ENCODE measurements around the gene GPX1. TPM values are rescaled to one million over a fixed set of nuclear protein-coding genes. Genes with fewer than 3 reads are reported as not detected.
"Not testable (repeated sequence)": the region's sequence is repeated elsewhere in the genome, so short reads cannot be mapped to it uniquely, and the experiment has no call there.

The GPX1 gene
- total RNA-seq, 4 donors from 2014 or later, result 161 to 398 (median 226) TPM

DNA sequence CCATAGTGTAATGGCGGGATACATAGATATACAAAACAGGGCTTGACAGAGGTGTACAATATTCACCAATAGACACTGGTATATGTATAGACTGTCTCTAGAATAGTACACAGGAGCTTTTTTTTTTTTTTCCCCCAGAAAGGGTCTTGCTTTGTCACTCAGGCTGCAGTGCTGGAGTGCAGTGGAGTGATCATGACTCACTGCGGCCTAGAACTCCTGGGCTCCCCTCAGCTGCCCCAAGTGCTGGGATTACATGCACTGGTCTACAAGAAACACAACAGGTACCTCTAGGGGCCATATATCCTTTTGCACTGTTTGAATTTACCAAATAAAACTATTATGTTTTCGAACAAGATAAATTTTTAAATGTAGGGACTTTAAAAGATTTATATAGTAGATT, 41.3 kb upstream of the GPX1 start:
- no peaks in the 10 kb centered on the region for H3K27me3 ChIP-seq
- no peak overlapping the region for H3K4me3 ChIP-seq (replicated peaks in 1 of 3)
- 96 to 98% methylated on average over 3 of the region's 3 CpGs for WGBS, 2 donors
- no peaks in the 10 kb centered on the region for H3K9me3 ChIP-seq
- no peak for DNase-seq
- no peak overlapping the region for H3K27ac ChIP-seq
- H3K4me1 ChIP-seq, result peaks cover 34 to 66% of the 10 kb centered on the region in 2 donors
- peaks cover 5 to 10% of the 10 kb centered on the region in 2 donors for H3K36me3 ChIP-seq
- TF ChIP-seq, protein P1, sequence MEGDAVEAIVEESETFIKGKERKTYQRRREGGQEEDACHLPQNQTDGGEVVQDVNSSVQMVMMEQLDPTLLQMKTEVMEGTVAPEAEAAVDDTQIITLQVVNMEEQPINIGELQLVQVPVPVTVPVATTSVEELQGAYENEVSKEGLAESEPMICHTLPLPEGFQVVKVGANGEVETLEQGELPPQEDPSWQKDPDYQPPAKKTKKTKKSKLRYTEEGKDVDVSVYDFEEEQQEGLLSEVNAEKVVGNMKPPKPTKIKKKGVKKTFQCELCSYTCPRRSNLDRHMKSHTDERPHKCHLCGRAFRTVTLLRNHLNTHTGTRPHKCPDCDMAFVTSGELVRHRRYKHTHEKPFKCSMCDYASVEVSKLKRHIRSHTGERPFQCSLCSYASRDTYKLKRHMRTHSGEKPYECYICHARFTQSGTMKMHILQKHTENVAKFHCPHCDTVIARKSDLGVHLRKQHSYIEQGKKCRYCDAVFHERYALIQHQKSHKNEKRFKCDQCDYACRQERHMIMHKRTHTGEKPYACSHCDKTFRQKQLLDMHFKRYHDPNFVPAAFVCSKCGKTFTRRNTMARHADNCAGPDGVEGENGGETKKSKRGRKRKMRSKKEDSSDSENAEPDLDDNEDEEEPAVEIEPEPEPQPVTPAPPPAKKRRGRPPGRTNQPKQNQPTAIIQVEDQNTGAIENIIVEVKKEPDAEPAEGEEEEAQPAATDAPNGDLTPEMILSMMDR (IDR thresholded peaks at IDR 0.05), result no peak
- no peak for TF ChIP-seq POLR2A (IDR thresholded peaks at IDR 0.05)
- intact Hi-C loops (cut with DNase I), result no loop called here

DNA sequence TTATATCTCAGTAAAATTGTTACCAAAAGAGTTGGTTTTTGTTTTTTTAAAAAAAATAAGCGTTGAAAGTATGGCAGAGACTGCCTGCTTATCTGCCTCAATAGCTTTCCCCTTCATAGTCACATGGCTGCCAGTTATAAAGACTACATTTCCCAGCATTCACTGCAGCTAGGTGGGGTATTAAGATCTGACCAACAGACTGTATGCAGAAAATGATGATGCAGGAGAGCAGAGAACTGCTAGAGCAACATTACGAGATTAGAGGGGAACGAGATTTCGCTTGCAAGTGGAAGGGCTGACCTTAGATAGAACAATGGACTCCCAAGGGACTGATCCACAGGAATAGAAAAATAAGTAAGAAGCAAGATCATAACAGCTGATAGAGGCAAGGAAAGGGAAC, 39.3 kb upstream of the GPX1 start:
- intact Hi-C loops (cut with DNase I), result no loop called here
- Histone ChIP-seq H3K27ac (peak overlapping the region in 1 of 3 donors; percentile 13), H3K4me1 (peaks cover 28 to 50% of the 10 kb centered on the region in 2 donors), H3K36me3 (peaks cover 5 to 10% of the 10 kb centered on the region in 2 donors), H3K4me3 (replicated peaks in 1 of 3) (no peak overlapping the region), H3K27me3 (no peaks in the 10 kb centered on the region), H3K9me3 (no peaks in the 10 kb centered on the region)
- TF ChIP-seq, protein P1 (IDR thresholded peaks at IDR 0.05), result no peak
- no peak for TF ChIP-seq POLR2A (IDR thresholded peaks at IDR 0.05)
- 63 to 77% methylated on average over 4 of the region's 4 CpGs for WGBS, 2 donors
- no peak for DNase-seq

DNA sequence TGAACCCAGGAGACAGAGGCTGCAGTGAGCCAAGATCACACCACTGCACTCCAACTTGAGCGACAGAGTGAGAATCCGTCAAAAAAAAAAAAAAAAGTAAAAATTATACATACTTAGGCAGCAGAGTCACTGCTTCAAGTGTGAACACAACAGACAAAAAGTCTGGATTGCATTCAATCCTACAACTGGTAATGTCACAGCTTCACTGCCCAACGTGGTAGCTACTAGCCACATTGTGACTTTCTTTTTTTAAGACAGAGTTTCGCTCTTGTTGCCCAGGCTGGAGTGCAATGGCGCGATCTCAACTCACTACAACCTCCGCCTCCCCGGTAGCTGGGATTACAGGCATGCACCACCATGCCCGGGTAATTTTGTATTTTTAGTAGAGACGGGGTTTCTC, 33.2 kb upstream of the GPX1 start:
- H3K27ac ChIP-seq; DNase-seq; H3K4me1 ChIP-seq; intact Hi-C loops (cut with DNase I); H3K9me3 ChIP-seq; H3K27me3 ChIP-seq; H3K4me3 ChIP-seq (replicated peaks in 1 of 3); H3K36me3 ChIP-seq: not testable (repeated sequence)
- 81 to 93% methylated on average over 10 of the region's 10 CpGs for WGBS, 2 donors

DNA sequence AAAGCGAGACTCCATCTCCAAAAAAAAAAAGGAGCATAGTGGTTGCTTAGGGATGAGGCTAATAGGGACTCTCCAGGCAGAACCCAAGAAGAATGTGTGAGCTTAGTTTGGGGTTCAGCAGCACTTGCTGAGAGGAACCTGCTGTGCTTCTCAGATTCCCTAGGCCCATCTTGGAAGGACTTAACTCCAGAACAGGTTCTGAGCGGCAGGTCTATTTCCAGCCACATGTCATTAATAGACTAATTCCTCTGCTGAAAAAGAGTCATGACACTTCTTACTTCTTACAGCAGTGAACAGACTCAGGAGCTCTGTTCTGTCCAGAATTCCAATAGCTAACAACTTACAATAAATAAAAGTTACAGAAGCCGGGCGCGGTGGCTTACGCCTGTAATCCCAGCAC, 31.1 kb upstream of the GPX1 start:
- TF ChIP-seq, protein P1 (IDR thresholded peaks at IDR 0.05), result no peak
- TF ChIP-seq POLR2A (IDR thresholded peaks at IDR 0.05), result no peak
- peaks cover 5 to 18% of the 10 kb centered on the region in 2 donors for H3K4me1 ChIP-seq
- H3K27me3 ChIP-seq, result no peaks in the 10 kb centered on the region
- H3K4me3 ChIP-seq (replicated peaks in 1 of 3), result no peak overlapping the region
- no peak for DNase-seq
- 96% methylated on average over 6 of the region's 6 CpGs for WGBS, 2 donors
- intact Hi-C loops (cut with DNase I), result no loop called here
- H3K36me3 ChIP-seq, result no peaks in the 10 kb centered on the region
- no peak overlapping the region for H3K27ac ChIP-seq
- H3K9me3 ChIP-seq, result no peaks in the 10 kb centered on the region

DNA sequence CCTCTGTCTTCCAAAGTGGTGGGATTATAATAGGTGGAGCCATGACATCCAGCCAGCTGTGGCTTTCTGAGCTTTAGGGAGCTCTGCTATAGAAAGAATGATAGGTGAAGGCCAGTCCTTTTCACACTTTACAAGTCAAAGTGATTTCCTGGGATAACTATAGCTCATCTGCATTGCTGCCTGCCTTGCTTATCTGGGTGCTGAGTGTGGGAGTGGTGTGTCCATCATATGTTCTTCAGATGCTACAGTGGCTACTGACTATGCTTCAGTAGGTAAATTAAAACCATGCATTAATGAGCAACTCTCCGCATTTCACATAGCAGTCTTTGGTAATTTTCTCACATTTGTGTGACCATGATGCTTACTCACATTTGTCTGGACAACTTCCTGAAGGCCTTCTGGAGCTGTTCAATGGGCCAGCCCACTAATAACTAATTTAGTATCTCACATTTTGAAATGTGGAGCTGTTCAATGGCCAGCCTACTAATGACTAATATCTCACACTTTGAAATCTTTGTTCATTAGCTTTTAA, 30.2 kb upstream of the GPX1 start:
- H3K36me3 ChIP-seq, result no peaks in the 10 kb centered on the region
- peaks cover 5 to 19% of the 10 kb centered on the region in 2 donors for H3K4me1 ChIP-seq
- no peak overlapping the region for H3K4me3 ChIP-seq (replicated peaks in 1 of 3)
- no peak overlapping the region for H3K27ac ChIP-seq
- 92 to 93% methylated on average over 1 of the region's 1 CpG for WGBS, 2 donors
- H3K27me3 ChIP-seq, result no peaks in the 10 kb centered on the region
- no peaks in the 10 kb centered on the region for H3K9me3 ChIP-seq
- TF ChIP-seq, protein P1 (IDR thresholded peaks at IDR 0.05), result no peak
- TF ChIP-seq POLR2A (IDR thresholded peaks at IDR 0.05), result no peak
- intact Hi-C loops (cut with DNase I), result no loop called here
- no peak for DNase-seq

DNA sequence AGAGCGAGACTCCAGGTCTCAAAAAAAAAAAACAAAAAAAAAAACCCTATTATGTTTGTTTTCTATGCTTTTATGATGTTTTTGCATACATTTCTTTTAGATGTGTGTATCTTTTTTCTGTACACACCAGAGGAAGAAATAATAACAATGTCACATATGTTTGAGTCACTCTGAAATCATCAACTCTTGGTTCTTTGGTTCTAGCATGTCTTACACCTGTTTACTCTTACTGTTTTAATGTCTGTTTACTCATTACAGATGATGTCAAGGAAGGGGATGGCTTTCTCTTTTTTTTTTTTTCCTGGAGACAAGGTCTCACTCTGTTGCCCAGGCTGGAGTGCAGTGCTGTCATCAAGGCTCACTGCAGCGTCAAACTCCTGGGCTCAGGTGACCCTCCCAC, 29.6 kb upstream of the GPX1 start:
- no peak overlapping the region for H3K27ac ChIP-seq
- intact Hi-C loops (cut with DNase I), result no loop called here
- no peak for DNase-seq
- 86 to 89% methylated on average over 2 of the region's 2 CpGs for WGBS, 2 donors
- H3K9me3 ChIP-seq, result no peaks in the 10 kb centered on the region
- H3K4me3 ChIP-seq (replicated peaks in 1 of 3), result no peak overlapping the region
- H3K36me3 ChIP-seq, result no peaks in the 10 kb centered on the region
- H3K4me1 ChIP-seq, result peaks cover 5 to 19% of the 10 kb centered on the region in 2 donors
- no peaks in the 10 kb centered on the region for H3K27me3 ChIP-seq
- TF ChIP-seq, protein P1 (IDR thresholded peaks at IDR 0.05), result no peak
- no peak for TF ChIP-seq POLR2A (IDR thresholded peaks at IDR 0.05)

Measured in thyroid gland (tissue), 4 donors.